GM19468 (cell line): ENCODE data around the gene DLGAP4.

Experiments
- ATAC-seq: cut with Tn5 transposase; IDR thresholded peaks from one replicate; pipeline ENCODE4 v1.9.1; 2021; ENCODE audit warnings: mild to moderate bottlenecking, moderate library complexity, moderate number of reproducible peaks; ENCODE audit not compliant: unreplicated experiment; ENCODE audit errors: extremely low read depth

Gene DLGAP4

GRCh38 chr20:36439040-36439730, 133.0 kb downstream of the DLGAP4 start:
- no peak for ATAC-seq

GRCh38 chr20:36439731-36440072, 133.6 kb downstream of the DLGAP4 start:
- no peak for ATAC-seq

DNA sequence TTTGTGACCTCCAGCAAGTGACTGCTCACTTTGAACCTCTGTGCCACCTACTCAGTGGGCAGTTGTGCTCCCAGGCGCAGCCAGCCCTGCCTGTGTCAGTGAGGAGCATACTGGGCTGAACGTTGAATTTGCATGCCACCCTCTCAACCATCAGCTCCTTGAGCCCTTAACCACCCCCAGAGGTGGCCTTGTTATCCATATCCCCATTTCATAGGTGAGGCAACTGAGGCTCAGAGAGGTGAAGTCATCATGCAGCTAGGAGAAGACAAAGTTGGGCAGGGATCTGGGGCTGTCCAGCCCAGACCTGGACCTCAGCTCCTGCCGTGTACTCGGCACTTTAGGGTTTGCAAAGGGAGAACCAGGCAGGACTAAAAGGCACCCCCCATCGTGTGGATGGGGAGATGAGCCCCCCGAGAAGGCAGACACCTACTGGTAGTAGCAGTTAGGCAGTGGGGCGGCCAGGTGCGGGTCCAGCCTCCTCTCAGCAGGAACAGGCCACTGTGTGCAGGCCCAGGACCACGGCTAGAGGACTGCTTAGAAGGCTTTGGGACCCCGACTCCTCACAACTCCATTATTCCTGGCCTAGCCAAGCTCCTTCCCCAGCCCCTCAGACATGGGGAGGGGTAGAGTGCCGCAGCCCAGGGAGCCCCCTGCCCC, 134.4 kb downstream of the DLGAP4 start:
- no peak for ATAC-seq

GRCh38 chr20:36441027-36441414, 134.9 kb downstream of the DLGAP4 start:
- ATAC-seq = no peak

GRCh38 chr20:36441416-36441815, 135.3 kb downstream of the DLGAP4 start:
- no peak for ATAC-seq

DNA sequence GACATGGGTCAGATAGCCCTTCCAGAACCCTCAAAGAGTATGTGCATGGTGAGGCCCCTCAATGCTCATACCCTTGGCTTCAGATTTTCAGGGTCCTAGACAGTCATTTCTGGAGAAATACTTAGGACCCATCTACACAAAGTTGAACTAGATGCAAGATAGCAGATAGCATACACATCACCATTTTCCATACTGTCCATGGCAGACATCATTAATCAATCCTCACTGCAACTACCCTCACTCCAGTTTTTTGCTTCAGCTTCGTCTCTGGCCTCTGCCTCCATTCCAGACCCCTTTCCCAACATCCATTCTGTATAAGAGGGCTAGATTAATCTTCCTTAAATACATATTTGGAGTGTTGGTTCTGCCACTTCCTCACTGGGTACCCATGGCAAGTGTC, 139.7 kb downstream of the DLGAP4 start:
- no peak for ATAC-seq

DNA sequence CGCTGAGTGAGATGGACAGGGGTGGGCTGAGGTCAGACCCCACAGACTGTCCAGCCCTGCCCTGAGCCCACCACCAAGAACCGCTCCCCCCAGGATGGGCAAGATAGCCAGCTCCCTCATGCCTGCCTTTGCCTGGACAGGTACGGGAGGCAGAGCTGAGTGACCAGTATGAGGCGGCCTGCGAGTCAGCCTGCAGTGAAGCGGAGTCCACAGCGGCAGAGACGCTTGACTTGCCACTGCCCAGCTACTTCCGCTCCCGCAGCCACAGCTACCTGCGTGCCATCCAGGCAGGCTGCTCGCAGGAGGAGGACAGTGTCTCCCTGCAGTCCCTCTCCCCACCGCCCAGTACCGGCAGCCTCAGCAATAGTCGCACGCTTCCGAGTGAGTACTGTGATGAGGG, 140.4 kb downstream of the DLGAP4 start:
- no peak for ATAC-seq

- ATAC-seq = no peak
These were observed 141.0 kb downstream of the DLGAP4 start for GRCh38 chr20:36447101-36447500.

DNA sequence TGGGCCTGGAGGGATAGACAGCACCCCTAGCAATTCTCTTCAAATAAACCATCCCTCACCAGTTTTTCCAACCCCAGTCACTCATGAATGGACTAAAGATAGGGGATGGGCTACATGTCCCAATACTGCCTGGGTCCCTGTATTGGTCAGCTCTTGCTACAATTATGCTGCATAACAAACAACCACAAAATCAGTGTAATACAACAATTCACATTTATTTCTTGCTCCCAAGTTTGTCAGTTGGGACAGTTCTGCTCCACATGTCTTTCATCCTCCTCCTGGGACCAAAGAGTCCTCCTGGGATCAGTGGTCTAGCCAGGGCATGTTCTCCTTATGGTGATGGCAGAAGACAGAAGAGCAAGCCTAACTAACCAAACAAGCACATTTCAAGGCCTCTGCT, 143.5 kb downstream of the DLGAP4 start:
- ATAC-seq = no peak

DNA sequence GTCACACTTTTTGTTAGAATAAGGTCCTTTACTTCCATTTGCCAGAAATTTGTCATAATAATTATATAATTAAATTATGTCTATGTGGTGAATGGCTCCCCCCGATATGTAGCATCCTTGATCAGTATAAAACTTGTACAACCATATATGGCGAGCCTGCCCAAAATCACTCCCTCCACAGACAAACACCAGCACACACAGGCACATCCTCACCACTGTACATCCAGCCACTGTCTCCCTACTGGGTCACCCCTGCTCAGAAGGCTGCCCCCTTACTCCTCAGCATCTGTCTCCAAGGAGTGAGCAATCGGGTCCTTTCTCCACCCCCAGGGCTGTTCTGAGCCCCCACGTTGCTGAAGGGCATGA, 148.2 kb downstream of the DLGAP4 start:
- ATAC-seq = no peak

GRCh38 chr20:36454698-36455427, 148.7 kb downstream of the DLGAP4 start:
- no peak for ATAC-seq

DNA sequence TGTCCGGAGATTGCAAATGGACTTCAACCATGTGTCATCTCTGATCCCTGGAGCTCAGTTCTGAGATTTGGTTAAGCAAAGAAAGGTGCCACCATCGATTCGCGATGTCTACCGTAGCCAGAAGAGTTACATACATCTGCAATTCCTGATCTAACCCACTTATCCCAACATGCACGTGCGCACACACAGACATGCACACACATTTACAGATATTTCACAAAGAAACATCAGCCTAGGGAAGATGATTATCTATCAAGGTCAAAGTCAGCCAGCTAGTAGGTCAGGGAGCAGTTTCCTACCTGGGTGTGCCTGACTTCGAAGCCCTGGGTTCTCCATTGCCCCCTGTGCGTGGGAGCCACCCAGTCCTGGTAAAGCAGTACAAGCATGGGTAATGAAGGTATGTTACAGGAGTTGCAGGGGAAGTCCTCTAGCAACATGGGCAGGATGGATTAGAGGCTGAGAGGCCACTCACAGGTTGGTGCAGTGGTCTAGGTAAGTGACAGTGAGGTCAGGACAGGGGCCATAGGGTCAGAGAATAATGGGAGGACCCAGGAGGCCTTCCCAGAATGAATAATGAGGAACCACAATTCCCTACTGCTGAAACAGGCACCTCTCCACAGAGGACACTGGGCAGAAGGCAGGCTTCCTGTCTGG, 150.0 kb downstream of the DLGAP4 start:
- no peak for ATAC-seq

- peak; percentile 48 for ATAC-seq
These were observed 154.8 kb downstream of the DLGAP4 start for GRCh38 chr20:36460648-36461599.

- no peak for ATAC-seq
These were observed 155.7 kb downstream of the DLGAP4 start for GRCh38 chr20:36461600-36462439.

- no peak for ATAC-seq
These were observed 156.5 kb downstream of the DLGAP4 start for GRCh38 chr20:36462440-36463211.

DNA sequence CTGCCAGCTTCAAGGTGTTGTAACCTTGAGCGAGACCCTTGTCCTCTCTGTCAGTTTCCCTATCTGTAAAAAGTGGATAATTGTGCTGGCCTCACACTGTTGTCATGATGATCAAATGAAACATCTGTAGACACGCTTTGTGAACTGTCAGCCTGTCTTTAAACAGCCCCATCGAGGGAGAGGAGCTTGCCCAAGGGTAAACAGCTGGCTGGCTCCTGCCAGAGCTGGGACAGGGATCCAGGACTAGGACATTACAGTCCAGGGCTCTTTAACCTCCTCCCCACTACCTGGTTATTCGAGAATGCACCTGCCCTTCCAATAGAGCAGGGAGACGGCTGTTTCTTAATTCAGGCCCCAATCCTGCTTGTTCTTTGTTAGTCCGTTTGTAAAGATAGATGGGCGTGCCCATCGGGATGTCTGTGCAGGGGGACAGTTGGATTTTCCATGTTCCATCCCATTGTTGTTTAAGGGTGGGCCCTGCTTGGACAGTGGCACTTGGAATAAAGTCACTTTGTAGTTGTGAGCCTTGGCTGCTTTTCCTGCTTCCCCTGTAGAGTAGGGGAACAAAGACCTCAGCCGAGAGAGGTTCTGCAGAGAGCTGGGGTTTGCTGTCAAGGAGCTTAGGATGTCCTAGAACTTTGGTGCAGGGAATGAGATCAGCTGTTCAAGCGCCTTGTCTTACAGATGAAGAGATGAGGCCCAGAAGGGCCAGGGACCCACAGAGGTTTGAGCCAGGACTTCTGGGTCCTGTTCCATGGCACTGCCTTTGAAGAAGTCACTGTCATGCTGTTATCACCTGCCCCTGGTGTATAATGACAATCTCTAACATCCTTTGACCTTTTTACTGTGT, 157.3 kb downstream of the DLGAP4 start:
- ATAC-seq = no peak
